K562 (cell line): ENCODE data around the gene ZCCHC14. TPM values are rescaled to one million over a fixed set of nuclear protein-coding genes. Genes with fewer than 3 reads are reported as not detected.
A peak's percentile ranks its signal among the peaks of the same experiment; 100 is the strongest.

ENCODE experiments used
- ATAC-seq: fragments of 200-7000 bp; cut with Tn5 transposase; 3 replicates; pipeline ENCODE4 v1.9.1; 2020; ENCODE audit warnings: moderate library complexity
- BruUV-seq: library from RNA; stranded (reverse); fragments of 400-500 nt; replicated peaks from 2 replicates; lab custom pipeline; 2021; lab: Mats Ljungman, UMichigan
- CTCF ChIA-PET: fragments of 300-600 bp; formaldehyde crosslinking; extraction: SDS; loops from one replicate; lab custom pipeline; 2021; ENCODE audit warnings: low intra/inter-chr PET ratio; lab: Yijun Ruan, JAX
- POLR2A ChIA-PET: fragments of 300-600, 350-650 bp; sonication (Branson Sonifier 250); formaldehyde crosslinking; extraction: SDS; loops from one replicate; lab custom pipeline; 2021; ENCODE audit warnings: antibody characterized with exemption, inconsistent platforms; lab: Yijun Ruan, JAX
- DNase-seq, 4 experiments: peaks; one replicate each; pipeline versions ENCODE4 v3.0.0 to v3.0.0-alpha.2; 2011 to 2018; ENCODE audit warnings: low spot score in 3 of 4, mixed read lengths in 3 of 4; ENCODE audit errors: extremely low read depth in 1 of 4
- FAIRE-seq: peaks from 2 replicates; lab custom pipeline; 2011; peaks lifted over from hg19 to GRCh38; lab: Jason Lieb, UNC
- H2AFZ ChIP-seq: 2 replicates; pipeline ENCODE4 v1.6.0; 2011; ENCODE audit warnings: low read depth, low read length, control low read depth, inconsistent platforms
- H3K27ac ChIP-seq: fragments of 200-600 bp; 3 replicates; pipeline ENCODE4 v1.8.0; 2011; ENCODE audit warnings: low read depth, mild to moderate bottlenecking, control low read depth, inconsistent platforms, low read length, moderate library complexity, mixed read lengths; ENCODE audit errors: extremely low read depth
- H3K27me3 ChIP-seq, 2 experiments: fragments of 300-600 bp in 1 of 2; 2 replicates in 1 of 2; 3 replicates in 1 of 2; pipeline versions ENCODE4 v1.6.0 to v1.8.0; 2011; ENCODE audit warnings: inconsistent platforms in 2 of 2, low read length in 2 of 2, mild to moderate bottlenecking in 1 of 2, mixed read lengths in 1 of 2, moderate library complexity in 1 of 2; ENCODE audit not compliant: control insufficient read depth in 2 of 2, insufficient read depth in 2 of 2
- H3K36me3 ChIP-seq: fragments of 300-600 bp; 3 replicates; pipeline ENCODE4 v1.8.0; 2011; ENCODE audit warnings: mild to moderate bottlenecking, low read length, inconsistent platforms; ENCODE audit not compliant: control insufficient read depth, insufficient read depth
- H3K4me1 ChIP-seq, 2 experiments: fragments of 200-600 bp in 1 of 2; replicated peaks in 1 of 2; 2 replicates in 1 of 2; 3 replicates in 1 of 2; pipeline versions ENCODE4 v1.5.1 to v1.8.0; 2011; ENCODE audit warnings: inconsistent platforms in 2 of 2, low read length in 2 of 2, mild to moderate bottlenecking in 1 of 2, mixed read lengths in 1 of 2, moderate library complexity in 1 of 2; ENCODE audit not compliant: control insufficient read depth in 2 of 2, insufficient read depth in 2 of 2
- H3K4me2 ChIP-seq: 2 replicates; pipeline ENCODE4 v1.6.1; 2011; ENCODE audit warnings: low read length, control low read depth, inconsistent platforms, mixed read lengths; ENCODE audit not compliant: insufficient read depth
- H3K4me3 ChIP-seq: fragments of 200-600 bp; sonication (generic), shearing (Covaris generic); 2 replicates; pipeline ENCODE4 v1.5.1; 2016; ENCODE audit warnings: control low read depth, inconsistent platforms
- H3K79me2 ChIP-seq: fragments of 200-600 bp; 3 replicates; pipeline ENCODE4 v1.8.0; 2011; ENCODE audit warnings: low read length, inconsistent platforms; ENCODE audit not compliant: control insufficient read depth, insufficient read depth
- H3K9ac ChIP-seq, 2 experiments: 2 replicates each; pipeline versions ENCODE4 v1.6.0 to v1.6.1; 2011; ENCODE audit warnings: low read depth in 2 of 2, low read length in 2 of 2, control low read depth in 1 of 2, inconsistent platforms in 1 of 2, mild to moderate bottlenecking in 1 of 2, mixed read lengths in 1 of 2; ENCODE audit not compliant: insufficient read depth in 1 of 2
- H3K9me1 ChIP-seq: one replicate; pipeline ENCODE4 v1.6.0; 2011; ENCODE audit warnings: inconsistent platforms, mild to moderate bottlenecking, low read length, moderate library complexity; ENCODE audit not compliant: control insufficient read depth, insufficient read depth
- H3K9me3 ChIP-seq: replicated peaks from 2 replicates; pipeline ENCODE4 v1.5.1; 2011; ENCODE audit warnings: low read depth, low read length, inconsistent platforms; ENCODE audit not compliant: control insufficient read depth, insufficient read depth
- H4K20me1 ChIP-seq: replicated peaks from 2 replicates; pipeline ENCODE4 v1.6.1; 2011; ENCODE audit warnings: low read length, inconsistent platforms, mixed read lengths; ENCODE audit not compliant: control insufficient read depth, insufficient read depth
- ADNP ChIP-seq: fragments of 200-800 bp; sonication (Bioruptor generic); IDR thresholded peaks from 2 replicates; pipeline ENCODE4 v1.6.1; 2016; ENCODE audit warnings: missing genetic modification characterization, missing compliant biosample characterization
- ATF4 ChIP-seq: fragments of 450-650 bp; formaldehyde crosslinking; IDR thresholded peaks from 2 replicates; pipeline ENCODE4 v1.4.0; 2022; ENCODE audit warnings: mild to moderate bottlenecking, moderate library complexity
- ATF7 ChIP-seq: fragments of 450-650 bp; IDR thresholded peaks from 2 replicates; pipeline ENCODE4 v1.7.1; 2014; ENCODE audit warnings: mild to moderate bottlenecking, moderate library complexity
- BHLHE40 ChIP-seq: IDR thresholded peaks from 2 replicates; pipeline ENCODE4 v1.6.1; 2011; ENCODE audit warnings: low read length, improper control_type of control experiment
- BRF1 ChIP-seq: IDR thresholded peaks from 3 replicates; pipeline ENCODE4 v1.6.1; 2011; ENCODE audit warnings: borderline replicate concordance, mild to moderate bottlenecking; ENCODE audit not compliant: insufficient read length; ENCODE audit errors: extremely low read depth
- CBX3 ChIP-seq, 2 experiments: IDR thresholded peaks; 1 replicate in 1 of 2; 2 replicates in 1 of 2; pipeline ENCODE4 v1.6.1; 2012; ENCODE audit warnings: inconsistent platforms in 2 of 2, low read length in 2 of 2, borderline replicate concordance in 1 of 2, control low read depth in 1 of 2
- CREB1 ChIP-seq, 2 experiments: sonication (generic) in 1 of 2; formaldehyde crosslinking in 1 of 2; IDR thresholded peaks; 2 replicates each; pipeline versions ENCODE4 v1.6.1 to v1.8.0; 2012 to 2022; ENCODE audit warnings: inconsistent platforms in 1 of 2, mild to moderate bottlenecking in 1 of 2, missing genetic modification reagents in 1 of 2, moderate library complexity in 1 of 2
- E2F6 ChIP-seq, 2 experiments: IDR thresholded peaks; 2 replicates each; pipeline ENCODE4 v1.6.1; 2011; ENCODE audit warnings: borderline replicate concordance in 1 of 2, control low read depth in 1 of 2, low read depth in 1 of 2, low read length in 1 of 2, mild to moderate bottlenecking in 1 of 2, mixed read lengths in 1 of 2, moderate library complexity in 1 of 2; ENCODE audit not compliant: insufficient read depth in 1 of 2, insufficient read length in 1 of 2, poor library complexity in 1 of 2, severe bottlenecking in 1 of 2; ENCODE audit errors: extremely low read depth in 1 of 2
- ELF1 ChIP-seq: fragments of 200-800 bp; sonication (Bioruptor generic); IDR thresholded peaks from 2 replicates; pipeline ENCODE4 v1.6.1; 2016; ENCODE audit warnings: missing genetic modification characterization, missing compliant biosample characterization
- FOXM1 ChIP-seq, 2 experiments: fragments of 450-650 bp in 1 of 2; sonication (generic) in 1 of 2; formaldehyde crosslinking in 1 of 2; IDR thresholded peaks; 2 replicates each; pipeline versions ENCODE4 v1.6.1 to v1.9.0; 2017 to 2022; ENCODE audit warnings: low read depth in 2 of 2, mild to moderate bottlenecking in 2 of 2, missing genetic modification reagents in 1 of 2, moderate library complexity in 1 of 2
- GABPA ChIP-seq: fragments of 200-800 bp; sonication (Bioruptor generic); conservative IDR thresholded peaks from 2 replicates; pipeline ENCODE4 v1.6.1; 2016; ENCODE audit warnings: low read depth, missing genetic modification characterization, missing compliant biosample characterization
- HDAC2 ChIP-seq: fragments of 450-650 bp; IDR thresholded peaks from 2 replicates; pipeline ENCODE4 v1.6.1; 2016; ENCODE audit warnings: mild to moderate bottlenecking
- HDAC6 ChIP-seq: IDR thresholded peaks from 2 replicates; pipeline ENCODE4 v1.6.1; 2012; ENCODE audit warnings: low read depth, mild to moderate bottlenecking, control low read depth, inconsistent platforms, low read length, moderate library complexity
- NCOR1 ChIP-seq: fragments of 450-650 bp; IDR thresholded peaks from 2 replicates; pipeline ENCODE4 v1.6.1; 2016; ENCODE audit warnings: mild to moderate bottlenecking, moderate library complexity
- PHF8 ChIP-seq: fragments of 200-600 bp; sonication (generic); IDR thresholded peaks from 2 replicates; pipeline ENCODE4 v1.6.1; 2012; ENCODE audit warnings: mixed run types, mild to moderate bottlenecking, inconsistent platforms, low read length, moderate library complexity, borderline replicate concordance
- SMARCA5 ChIP-seq: fragments of 450-650 bp; IDR thresholded peaks from 2 replicates; pipeline ENCODE4 v1.6.1; 2016
- SNAPC5 ChIP-seq: fragments of 250-450 bp; sonication (Bioruptor Pico); IDR thresholded peaks from 2 replicates; pipeline ENCODE4 v1.8.0; 2021; ENCODE audit warnings: moderate library complexity, mild to moderate bottlenecking, inconsistent platforms
- SREBF2 ChIP-seq: sonication (generic); formaldehyde crosslinking; IDR thresholded peaks from 2 replicates; pipeline ENCODE4 v1.4.0; 2020; ENCODE audit warnings: mild to moderate bottlenecking, missing genetic modification reagents
- ZNF24 ChIP-seq: fragments of 450-650 bp; IDR thresholded peaks from 2 replicates; pipeline ENCODE4 v1.6.1; 2016
- ZNF445 ChIP-seq: fragments of 250-450 bp; sonication (Bioruptor Pico); IDR thresholded peaks from 2 replicates; pipeline ENCODE4 v1.4.0; 2020; ENCODE audit warnings: low read depth, mild to moderate bottlenecking, moderate library complexity
- WGBS: fragments of 100-300 bp; shearing (Covaris generic); methylation state at CpG from one replicate; pipeline ENCODE4 v1.1.6; 2016; ENCODE audit warnings: low coverage, mixed read lengths; ENCODE audit not compliant: insufficient coverage; ENCODE audit errors: missing lambda C conversion rate; 5-methylcytosine and 5-hydroxymethylcytosine counted together
- in situ Hi-C: fragments of 300-500 bp; cut with MboI; formaldehyde crosslinking; loops from 4 replicates; pipeline ENCODE4 v1.15.0; 2018; ENCODE audit warnings: inconsistent platforms, mixed read lengths
- intact Hi-C: fragments of 100-400 bp; cut with micrococcal nuclease; formaldehyde crosslinking; loops from 2 replicates; pipeline ENCODE4 v1.14.2; 2022
- polyA plus RNA-seq, 8 experiments: library from polyadenylated mRNA; depleted of rRNA in 4 of 8; stranded (reverse) in 5 of 8; unstranded in 3 of 8; fragments of >200 nt; fragmentation: Nextera tagmentation in 2 of 8; fragmentation: Illumina TruSeq in 1 of 8; extraction: Ambion mirVana in 2 of 8; extraction: Trizol in 1 of 8; gene quantifications; 2 replicates each; pipeline versions ENCODE4 v1.2.1 to v1.2.3, GENCODE V29; 2011 to 2014; ENCODE audit warnings: inconsistent platforms in 1 of 8, missing spikeins in 1 of 8
- total RNA-seq, 7 experiments: library from RNA; depleted of rRNA in 6 of 7; stranded (reverse); fragments of >200 nt in 6 of 7; fragmentation: Illumina TruSeq in 2 of 7; extraction: Trizol in 2 of 7; gene quantifications; 2 replicates each; pipeline versions ENCODE4 v1.2.1 to v1.2.3, GENCODE V29; 2011 to 2021; ENCODE audit warnings: low replicate concordance in 1 of 7

ZCCHC14 gene
- total and polyA plus RNA-seq, 9 of the 15 experiments (the other 6 are each of a cell fraction or from before 2014, with no cell fraction given) = 1.5 to 12.4 (median 2.9) TPM

- Histone ChIP-seq H4K20me1 (peaks cover 4% of the 10 kb centered on the region; the same call in 1 of the 2 replicates), H3K27ac (peak within 1 kb of the TSS; percentile 88), H3K4me2 (peak within 1 kb of the TSS; percentile 85), H3K36me3 (peaks cover 15% of the 10 kb centered on the region; the same call in 2 of the 3 replicates), H3K9me3 (no peaks in the 10 kb centered on the region), H3K27me3 (no peaks in the 10 kb centered on the region), H2AFZ (peak within 1 kb of the TSS; percentile 93), H3K4me3 (peak within 1 kb of the TSS; percentile 78), H3K79me2 (peaks cover 49% of the 10 kb centered on the region), H3K9ac (peak within 1 kb of the TSS; percentile 79 to 96), H3K4me1 (peaks cover 34 to 38% of the 10 kb centered on the region in 2 experiments), H3K9me1 (no peaks in the 10 kb centered on the region)
- in situ Hi-C loops (no loop called here), intact Hi-C loops (loop anchor here (2.0 kb wide), 1 partner anchor 67 kb away; the partner anchor contains the start of gene C16orf95)
- no TSS peak for BruUV-seq
- POLR2A ChIA-PET = interaction anchor here (0.6 to 6.1 kb wide), 7 partner anchors 11 to 316 kb away, joined by 3 to 43 read pairs (median 3); partner anchors contain the start of gene MAP1LC3B
- ATAC-seq = peak; percentile 74
- WGBS = 1% methylated on average over 62 of the region's 92 CpGs
- peak; percentile 66 for FAIRE-seq
- CTCF ChIA-PET = no interaction called here
- peak; percentile 84 to 92 (median 88) for DNase-seq
- TF ChIP-seq ADNP (tag) (peak; percentile 74; the same call in 1 of the 2 replicates), PHF8 (peak; percentile 65; the same call in 1 of the 2 replicates), BRF1 (no peak), NCOR1 (no peak), SREBF2 (CRISPR knock-in tag) (no peak), BHLHE40 (peak; percentile 81), SMARCA5 (peak; percentile 17; the same call in 1 of the 2 replicates), GABPA (tag) (peak; percentile 67), ELF1 (tag) (no peak), E2F6 (IDR thresholded peaks at IDR 0.05; ENCODE audit: borderline replicate concordance in 1 of 2, extremely low read depth in 1 of 2, insufficient read depth in 1 of 2, insufficient read length in 1 of 2, low read depth in 1 of 2, low read length in 1 of 2, poor library complexity in 1 of 2, severe bottlenecking in 1 of 2) (peak; percentile 39 to 81), CBX3 (IDR thresholded peaks at IDR 0.05; ENCODE audit: borderline replicate concordance in 1 of 2, low read length in 2 of 2) (peak in 1 of 2 experiments; percentile 85; a peak in 2 of 3 replicates), ATF4 (CRISPR knock-in tag) (no peak), SNAPC5 (CRISPR knock-in tag) (no peak), ZNF445 (CRISPR knock-in tag) (no peak), FOXM1 (IDR thresholded peaks at IDR 0.05; ENCODE audit: low read depth) (no peak), FOXM1 (CRISPR knock-in tag; IDR thresholded peaks at IDR 0.05; ENCODE audit: low read depth) (no peak), HDAC6 (peak; percentile 82; the same call in 1 of the 2 replicates), ATF7 (peak; percentile 79), CREB1 (IDR thresholded peaks at IDR 0.05) (no peak; the same call in 1 of the 2 replicates), CREB1 (CRISPR knock-in tag; IDR thresholded peaks at IDR 0.05) (peak; percentile 80), ZNF24 (no peak), HDAC2 (no peak)
These were observed 109.2 kb downstream of the ZCCHC14 start, which contains the start of gene FBXO31 for GRCh38 chr16:87383505-87384161. Gene FBXO31, minus strand, starts transcription at chr16:87383776. Its CDS starts 32 bp downstream, at chr16:87383744.
